Cardiac muscle cell (in vitro differentiated cells and primary cell): ENCODE data around the gene IGF2. TPM values are rescaled to one million over a fixed set of nuclear protein-coding genes. Genes with fewer than 3 reads are reported as not detected.

Experiments used
- DNase-seq, 2 donors: peaks; one replicate each; pipeline versions ENCODE4 v3.0.0 to v3.0.0-alpha.2; 2010 to 2017; ENCODE audit warnings: low read depth in 1 of 2, low spot score in 1 of 2
- H3K27ac ChIP-seq: fragments of 200-600 bp; sonication (generic); 2 replicates; pipeline ENCODE4 v1.5.1; 2016
- H3K27me3 ChIP-seq: fragments of 200-600 bp; sonication (generic); 2 replicates; pipeline ENCODE4 v1.6.0; 2016; ENCODE audit warnings: control low read depth
- H3K36me3 ChIP-seq: fragments of 200-600 bp; sonication (generic); 2 replicates; pipeline ENCODE4 v1.5.1; 2016; ENCODE audit warnings: control low read depth
- H3K4me1 ChIP-seq: fragments of 200-600 bp; sonication (generic); 2 replicates; pipeline ENCODE4 v1.8.1; 2017; ENCODE audit warnings: low read depth, mild to moderate bottlenecking, mixed run types
- H3K4me3 ChIP-seq: fragments of 200-600 bp; sonication (generic); 2 replicates; pipeline ENCODE4 v1.5.1; 2016; ENCODE audit warnings: mild to moderate bottlenecking
- H3K9me3 ChIP-seq: fragments of 200-600 bp; sonication (generic); 2 replicates; pipeline ENCODE4 v1.5.1; 2017; ENCODE audit warnings: low read depth, mild to moderate bottlenecking, control low read depth
- CTCF ChIP-seq: IDR thresholded peaks from 2 replicates; pipeline ENCODE4 v1.5.1; 2012; ENCODE audit warnings: low read depth, mild to moderate bottlenecking, low read length
- polyA plus RNA-seq: library from polyadenylated mRNA; unstranded; fragments of >200 nt; fragmentation: Nextera tagmentation; extraction: Ambion mirVana; gene quantifications from 2 replicates; pipeline ENCODE4 v1.2.1, GENCODE V29; 2016
- total RNA-seq: library from RNA; depleted of rRNA; stranded (reverse); fragments of >200 nt; gene quantifications from 2 replicates; pipeline ENCODE4 v1.2.3, GENCODE V29; 2016

Gene IGF2
- total and polyA plus RNA-seq, 2 experiments from 2014 or later = 91.4 to 155 TPM

- DNase-seq = no peak
- no peak overlapping the region for H3K27ac ChIP-seq
- no peaks in the 10 kb centered on the region for H3K9me3 ChIP-seq
- no peaks in the 10 kb centered on the region for H3K4me1 ChIP-seq
- H3K4me3 ChIP-seq = no peak overlapping the region
- H3K27me3 ChIP-seq = no peaks in the 10 kb centered on the region
- TF ChIP-seq CTCF = no peak
- no peaks in the 10 kb centered on the region for H3K36me3 ChIP-seq
These were observed 32.5 kb downstream of the IGF2 start for GRCh38 chr11:2106583-2107209.

- H3K4me1 ChIP-seq = no peaks in the 10 kb centered on the region
- TF ChIP-seq CTCF = no peak
- H3K36me3 ChIP-seq = no peaks in the 10 kb centered on the region
- no peak for DNase-seq
- H3K27ac ChIP-seq = no peak overlapping the region
- no peaks in the 10 kb centered on the region for H3K27me3 ChIP-seq
- no peaks in the 10 kb centered on the region for H3K9me3 ChIP-seq
- no peak overlapping the region for H3K4me3 ChIP-seq
These were observed 33.7 kb downstream of the IGF2 start for GRCh38 chr11:2105511-2105910.

GRCh38 chr11:2104524-2105440 lies 34.4 kb downstream of the IGF2 start:
- H3K4me1 ChIP-seq = no peaks in the 10 kb centered on the region

GRCh38 chr11:2103668-2104523 lies 35.3 kb downstream of the IGF2 start:
- Histone ChIP-seq H3K4me1 (no peaks in the 10 kb centered on the region), H3K27ac (no peak overlapping the region), H3K9me3 (no peaks in the 10 kb centered on the region), H3K27me3 (no peaks in the 10 kb centered on the region), H3K4me3 (no peak overlapping the region), H3K36me3 (no peaks in the 10 kb centered on the region)
- no peak for DNase-seq
- TF ChIP-seq CTCF = no peak

More at GRCh38 chr11:2104524-2105440, 34.4 kb downstream of the IGF2 start:
- no peak overlapping the region for H3K4me3 ChIP-seq
- H3K27me3 ChIP-seq = no peaks in the 10 kb centered on the region
- no peaks in the 10 kb centered on the region for H3K9me3 ChIP-seq
- DNase-seq = no peak
- no peak for TF ChIP-seq CTCF
- H3K36me3 ChIP-seq = no peaks in the 10 kb centered on the region
- H3K27ac ChIP-seq = no peak overlapping the region

- H3K4me1 ChIP-seq = no peaks in the 10 kb centered on the region
- no peaks in the 10 kb centered on the region for H3K36me3 ChIP-seq
- no peaks in the 10 kb centered on the region for H3K9me3 ChIP-seq
- DNase-seq = no peak
- no peak overlapping the region for H3K27ac ChIP-seq
- no peaks in the 10 kb centered on the region for H3K27me3 ChIP-seq
- no peak overlapping the region for H3K4me3 ChIP-seq
- TF ChIP-seq CTCF = no peak
These were observed 36.3 kb downstream of the IGF2 start for GRCh38 chr11:2102883-2103213.
